Astrocyte (in vitro differentiated cells and primary cell): ENCODE results near the gene ATG7.

Experiments
- EZH2 ChIP-seq: IDR thresholded peaks from 2 replicates; pipeline ENCODE4 v1.6.1; 2012; ENCODE audit warnings: mild to moderate bottlenecking, low read length, inconsistent platforms; ENCODE audit not compliant: insufficient read depth
- TF ChIP-seq, protein P1 (sequence below): IDR thresholded peaks from 2 replicates; pipeline ENCODE4 v1.5.1; 2011; ENCODE audit warnings: low read depth, mild to moderate bottlenecking, inconsistent platforms, low read length, moderate library complexity; ENCODE audit not compliant: insufficient read depth

DNA sequence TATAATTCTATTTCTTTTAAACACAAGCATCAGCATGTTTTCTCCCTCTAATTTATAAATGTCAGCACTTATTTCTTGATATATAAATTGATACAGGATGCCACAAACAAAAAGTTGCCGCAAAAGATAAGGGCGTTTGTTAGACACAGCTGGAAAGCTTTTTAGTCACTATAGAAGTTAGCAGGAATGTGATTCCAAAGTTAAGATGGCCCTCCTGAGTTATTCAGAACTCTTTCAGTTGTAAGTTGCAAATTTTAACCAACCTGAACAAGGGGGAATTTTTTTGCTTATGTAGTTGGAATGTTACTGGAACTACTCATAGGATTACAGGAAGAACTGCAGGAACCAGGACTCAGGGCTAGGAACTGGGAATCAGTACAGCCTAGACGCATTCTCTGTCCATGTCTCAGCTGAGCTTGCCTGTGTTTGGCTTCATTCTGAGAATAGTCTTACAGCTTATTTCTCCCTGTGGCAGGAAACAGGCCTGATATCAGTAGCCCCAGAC, 205.3 kb downstream of the ATG7 start:
- TF ChIP-seq, protein P1, sequence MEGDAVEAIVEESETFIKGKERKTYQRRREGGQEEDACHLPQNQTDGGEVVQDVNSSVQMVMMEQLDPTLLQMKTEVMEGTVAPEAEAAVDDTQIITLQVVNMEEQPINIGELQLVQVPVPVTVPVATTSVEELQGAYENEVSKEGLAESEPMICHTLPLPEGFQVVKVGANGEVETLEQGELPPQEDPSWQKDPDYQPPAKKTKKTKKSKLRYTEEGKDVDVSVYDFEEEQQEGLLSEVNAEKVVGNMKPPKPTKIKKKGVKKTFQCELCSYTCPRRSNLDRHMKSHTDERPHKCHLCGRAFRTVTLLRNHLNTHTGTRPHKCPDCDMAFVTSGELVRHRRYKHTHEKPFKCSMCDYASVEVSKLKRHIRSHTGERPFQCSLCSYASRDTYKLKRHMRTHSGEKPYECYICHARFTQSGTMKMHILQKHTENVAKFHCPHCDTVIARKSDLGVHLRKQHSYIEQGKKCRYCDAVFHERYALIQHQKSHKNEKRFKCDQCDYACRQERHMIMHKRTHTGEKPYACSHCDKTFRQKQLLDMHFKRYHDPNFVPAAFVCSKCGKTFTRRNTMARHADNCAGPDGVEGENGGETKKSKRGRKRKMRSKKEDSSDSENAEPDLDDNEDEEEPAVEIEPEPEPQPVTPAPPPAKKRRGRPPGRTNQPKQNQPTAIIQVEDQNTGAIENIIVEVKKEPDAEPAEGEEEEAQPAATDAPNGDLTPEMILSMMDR = no peak
- no peak for TF ChIP-seq EZH2
